ENCODE results near the gene MVP.
A peak's percentile ranks its signal among the peaks of the same experiment; 100 is the strongest.

The MVP gene

DNA sequence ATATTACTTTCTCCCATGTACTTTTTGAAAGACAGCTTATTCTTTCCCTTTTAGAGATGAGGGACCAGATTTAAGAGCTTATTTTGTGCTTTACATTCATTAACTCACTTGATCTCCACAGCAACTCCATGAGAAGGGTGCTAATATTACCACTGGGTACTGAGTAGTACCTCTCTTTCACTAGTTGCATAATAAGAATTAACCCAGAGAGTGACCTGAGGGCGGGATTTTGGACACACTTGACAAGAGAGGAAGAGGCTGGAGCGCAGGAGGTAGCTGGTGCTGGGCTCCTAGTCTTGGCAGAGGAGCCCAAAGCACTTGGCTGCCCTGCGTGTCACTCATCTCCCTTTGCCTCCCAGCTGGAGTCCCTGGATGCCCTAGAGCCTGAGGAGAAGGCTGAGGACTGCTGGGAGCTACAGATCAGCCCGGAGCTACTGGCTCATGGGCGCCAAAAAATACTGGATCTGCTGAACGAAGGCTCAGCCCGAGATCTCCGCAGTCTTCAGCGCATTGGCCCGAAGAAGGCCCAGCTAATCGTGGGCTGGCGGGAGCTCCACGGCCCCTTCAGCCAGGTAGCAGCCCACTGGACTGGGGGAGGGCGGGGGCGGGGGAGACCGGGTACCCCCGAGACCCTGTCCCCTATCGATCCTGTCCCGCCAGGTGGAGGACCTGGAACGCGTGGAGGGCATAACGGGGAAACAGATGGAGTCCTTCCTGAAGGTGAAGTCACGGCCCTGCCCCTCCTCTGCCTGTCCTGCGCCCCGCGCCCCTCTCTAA is 15.6 kb upstream of the MVP start:
- DNase-seq (ENCODE audit: low spot score), result no peak

DNA sequence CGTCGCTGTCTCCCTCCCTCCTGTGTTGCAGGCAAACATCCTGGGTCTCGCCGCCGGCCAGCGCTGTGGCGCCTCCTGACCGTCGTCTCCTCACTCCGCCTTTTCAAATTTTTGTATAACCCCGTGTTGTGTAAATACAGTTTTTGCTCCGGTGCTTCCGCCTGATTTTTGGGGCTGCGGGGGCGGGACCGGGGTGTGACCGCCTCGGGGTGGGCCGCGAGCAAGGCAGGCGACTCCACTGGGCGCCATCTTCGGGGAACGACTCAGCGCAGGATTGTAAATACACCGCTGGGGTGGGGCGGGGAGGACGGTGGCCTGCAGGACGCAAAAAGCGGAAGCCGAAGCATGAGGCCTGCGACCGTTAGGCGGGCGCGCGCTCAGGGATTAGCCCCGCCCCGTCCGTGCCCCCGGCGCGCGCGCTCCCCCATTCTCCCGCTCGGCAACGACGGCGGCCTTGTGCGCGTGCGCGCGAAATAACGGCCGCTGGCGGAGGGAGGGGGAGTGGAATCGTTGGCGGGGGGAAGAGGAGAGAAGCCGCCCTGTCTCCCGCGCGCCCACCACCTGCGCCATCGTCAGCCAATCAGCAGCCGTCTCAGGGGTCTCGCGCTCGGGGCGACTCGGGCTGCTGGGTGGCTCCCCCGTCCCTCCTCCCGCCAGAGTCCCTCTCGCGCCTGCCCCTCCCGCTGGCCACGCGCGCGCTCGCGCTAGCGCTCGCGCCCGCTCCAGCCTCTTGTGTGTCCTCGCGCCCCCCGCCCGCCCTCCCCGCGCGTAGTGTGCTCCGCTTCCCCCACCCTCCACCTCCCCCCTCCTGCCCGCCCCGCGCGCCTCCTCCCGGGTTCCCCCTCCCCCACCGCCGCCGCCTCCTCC is 14.8 kb upstream of the MVP start:
- peak; percentile 95 for DNase-seq (ENCODE audit: low spot score)

GRCh38 chr16:29806099-29806579 is 14.1 kb upstream of the MVP start, which contains the start of gene MAZ:
MAZ (plus strand) TSS chr16:29806529; CDS start chr16:29806702, 173 bp downstream.
- peak; percentile 93 for DNase-seq (ENCODE audit: low spot score)

GRCh38 chr16:29806641-29807425 is 13.4 kb upstream of the MVP start:
- no peak for DNase-seq (ENCODE audit: low spot score)

DNA sequence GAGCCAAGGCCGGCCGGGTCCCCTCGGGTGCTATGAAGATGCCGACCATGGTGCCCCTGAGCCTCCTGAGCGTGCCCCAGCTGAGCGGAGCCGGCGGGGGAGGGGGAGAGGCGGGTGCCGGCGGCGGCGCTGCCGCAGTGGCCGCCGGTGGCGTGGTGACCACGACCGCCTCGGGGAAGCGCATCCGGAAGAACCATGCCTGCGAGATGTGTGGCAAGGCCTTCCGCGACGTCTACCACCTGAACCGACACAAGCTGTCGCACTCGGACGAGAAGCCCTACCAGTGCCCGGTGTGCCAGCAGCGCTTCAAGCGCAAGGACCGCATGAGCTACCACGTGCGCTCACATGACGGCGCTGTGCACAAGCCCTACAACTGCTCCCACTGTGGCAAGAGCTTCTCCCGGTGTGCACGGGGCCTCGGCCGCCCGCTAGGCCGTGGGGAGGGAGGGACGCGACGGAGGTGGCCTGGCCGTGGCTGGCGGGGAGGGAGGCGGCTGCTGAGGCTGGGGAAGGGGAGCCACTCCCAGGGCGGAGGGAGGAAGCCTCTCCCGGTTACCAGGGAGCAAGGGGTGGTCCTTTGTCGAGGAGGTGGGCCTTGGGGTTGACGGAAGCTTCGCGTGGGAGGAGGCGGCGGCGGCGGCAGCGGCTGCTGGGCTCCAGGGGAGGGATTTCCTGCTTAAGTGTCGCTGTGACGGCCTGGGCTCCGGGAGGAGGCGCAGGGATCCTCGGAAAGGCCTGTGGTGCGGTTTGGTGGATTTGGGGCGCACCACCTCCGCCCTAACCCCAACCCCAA is 12.6 kb upstream of the MVP start:
- DNase-seq (ENCODE audit: low spot score), result peak; percentile 72

DNA sequence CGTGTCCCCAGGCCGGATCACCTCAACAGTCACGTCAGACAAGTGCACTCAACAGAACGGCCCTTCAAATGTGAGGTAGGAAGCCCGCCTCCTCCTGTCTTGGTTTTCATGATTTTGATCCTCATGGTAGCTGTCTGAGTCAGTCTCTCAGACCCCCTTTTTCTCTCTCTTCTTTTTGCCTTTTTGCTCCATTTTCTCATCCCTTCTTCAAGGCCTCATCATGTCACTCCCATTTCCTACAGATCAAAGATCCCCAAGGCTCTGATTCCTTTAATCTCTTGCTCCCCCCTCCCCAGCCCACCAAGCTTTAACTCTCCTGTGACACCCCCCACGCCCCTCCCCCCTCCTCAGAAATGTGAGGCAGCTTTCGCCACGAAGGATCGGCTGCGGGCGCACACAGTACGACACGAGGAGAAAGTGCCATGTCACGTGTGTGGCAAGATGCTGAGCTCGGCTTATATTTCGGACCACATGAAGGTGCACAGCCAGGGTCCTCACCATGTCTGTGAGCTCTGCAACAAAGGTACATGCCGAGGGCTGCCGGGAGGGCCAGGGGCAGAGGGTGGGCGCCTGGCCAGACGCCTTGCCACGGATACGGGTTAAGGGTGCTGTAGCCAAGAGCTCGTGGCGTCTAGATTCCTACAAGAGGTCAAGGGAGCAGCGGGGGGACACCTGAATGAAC is 11.9 kb upstream of the MVP start:
- no peak for DNase-seq (ENCODE audit: low spot score)

- no peak for DNase-seq (ENCODE audit: low spot score)
These were observed 11.1 kb upstream of the MVP start for GRCh38 chr16:29809031-29809747.

- DNase-seq (ENCODE audit: low spot score), result no peak
These were observed 10.2 kb upstream of the MVP start for GRCh38 chr16:29809850-29810698.

DNA sequence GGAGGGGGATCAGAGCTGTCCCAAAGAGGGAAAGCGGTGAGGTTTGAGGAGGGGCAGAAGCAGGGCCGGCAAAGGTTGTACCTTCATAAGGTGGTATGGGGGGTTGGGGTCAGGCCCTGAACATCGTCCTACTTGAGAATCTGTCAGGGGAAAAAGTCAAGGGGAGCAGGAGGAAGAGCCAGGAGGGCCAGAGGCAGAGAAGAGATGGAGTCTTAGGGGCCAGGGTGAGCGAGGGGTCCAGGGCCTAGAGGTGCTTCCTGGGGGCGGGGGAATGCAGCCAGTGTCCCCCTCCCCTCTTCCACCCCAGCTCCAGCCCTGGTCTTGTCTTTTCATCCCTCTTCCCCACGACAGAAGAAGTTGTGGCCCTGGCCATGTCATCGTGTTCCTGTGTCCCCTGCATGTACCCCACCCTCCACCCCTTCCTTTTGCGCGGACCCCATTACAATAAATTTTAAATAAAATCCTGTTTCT is 9.5 kb upstream of the MVP start:
- no peak for DNase-seq (ENCODE audit: low spot score)

DNA sequence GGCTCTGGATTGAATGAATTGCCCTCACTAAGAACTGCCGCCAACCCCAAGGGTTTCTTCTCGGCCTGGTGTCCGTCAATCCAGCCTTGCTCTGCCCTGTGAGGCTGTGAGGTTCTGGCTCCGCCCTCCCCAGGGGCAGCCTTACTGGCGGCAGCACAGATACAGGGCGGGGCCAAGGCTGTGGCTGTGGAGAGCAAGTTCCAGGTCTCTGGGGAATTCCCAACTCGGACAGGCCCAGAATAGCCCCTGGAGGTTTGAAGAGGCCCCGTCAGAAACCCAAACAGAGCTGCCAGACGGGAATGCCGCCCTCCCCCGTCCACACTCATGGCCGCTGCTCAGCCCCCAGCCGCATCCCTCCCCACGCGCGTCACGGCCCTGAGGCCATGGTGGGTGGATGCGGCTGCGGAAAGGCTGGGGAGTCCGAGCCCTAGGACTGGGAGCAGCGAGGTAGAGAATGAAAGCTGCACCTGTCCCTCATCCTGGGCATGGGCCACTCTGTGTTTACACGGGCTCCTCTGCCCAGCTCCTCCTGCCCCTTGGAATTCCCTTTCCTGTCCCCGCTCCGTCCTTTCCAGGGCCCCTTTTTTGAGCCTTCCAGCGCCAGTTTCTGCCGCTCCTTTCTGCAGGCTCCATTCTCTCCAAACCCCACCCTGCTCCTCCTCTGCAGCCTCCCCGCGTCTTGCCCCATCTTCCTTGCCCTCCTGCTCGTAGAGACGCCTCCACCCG is 8.9 kb upstream of the MVP start:
- peak; percentile 87 for DNase-seq (ENCODE audit: low spot score)

GRCh38 chr16:29811896-29812665 is 8.2 kb upstream of the MVP start, which contains the start of gene PRRT2:
PRRT2 (plus strand) TSS chr16:29812193; CDS start chr16:29813055, 862 bp downstream.
- peak; percentile 24 for DNase-seq (ENCODE audit: low spot score)

GRCh38 chr16:29812754-29813643 is 7.3 kb upstream of the MVP start:
- no peak for DNase-seq (ENCODE audit: low spot score)

GRCh38 chr16:29813644-29814562 is 6.4 kb upstream of the MVP start:
- no peak for DNase-seq (ENCODE audit: low spot score)

- DNase-seq (ENCODE audit: low spot score), result no peak
These were observed 5.7 kb upstream of the MVP start for GRCh38 chr16:29814592-29814991.

DNA sequence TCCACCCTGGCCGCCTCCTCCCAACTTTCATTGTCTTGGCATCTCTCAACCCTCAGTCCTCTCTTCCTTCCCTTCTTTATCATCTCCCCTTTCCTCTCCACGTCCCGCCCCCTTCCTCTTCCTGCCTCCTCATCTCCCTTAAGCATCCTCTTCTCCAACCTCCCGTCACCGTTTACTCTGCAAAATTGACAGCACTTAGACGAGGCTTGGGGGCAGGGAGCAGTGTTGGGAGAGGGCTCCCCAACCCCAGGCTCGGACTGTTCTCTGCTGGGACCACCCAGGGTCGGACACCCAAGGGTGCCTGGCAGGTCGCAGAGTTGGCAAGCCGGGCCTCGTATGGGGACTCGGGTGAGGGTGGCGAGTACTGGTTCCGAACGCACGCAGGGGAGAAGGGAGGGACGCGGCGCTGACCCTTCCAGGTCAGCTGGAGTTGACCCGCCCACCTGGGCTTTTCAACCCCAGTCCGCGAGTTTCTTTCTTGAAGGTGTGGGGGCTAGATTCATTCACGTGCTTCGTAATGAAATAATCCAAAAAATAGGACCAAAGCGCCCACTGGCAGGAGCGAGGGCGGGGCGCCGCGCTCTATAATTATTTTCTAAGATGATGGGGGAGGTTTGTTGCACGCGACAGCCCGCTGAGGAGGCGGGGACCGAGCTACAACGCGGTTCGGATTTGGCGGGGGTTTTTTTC is 5.1 kb upstream of the MVP start:
- peak; percentile 44 for DNase-seq (ENCODE audit: low spot score)
